ENCODE results near the gene KAZN.

KAZN gene

DNA sequence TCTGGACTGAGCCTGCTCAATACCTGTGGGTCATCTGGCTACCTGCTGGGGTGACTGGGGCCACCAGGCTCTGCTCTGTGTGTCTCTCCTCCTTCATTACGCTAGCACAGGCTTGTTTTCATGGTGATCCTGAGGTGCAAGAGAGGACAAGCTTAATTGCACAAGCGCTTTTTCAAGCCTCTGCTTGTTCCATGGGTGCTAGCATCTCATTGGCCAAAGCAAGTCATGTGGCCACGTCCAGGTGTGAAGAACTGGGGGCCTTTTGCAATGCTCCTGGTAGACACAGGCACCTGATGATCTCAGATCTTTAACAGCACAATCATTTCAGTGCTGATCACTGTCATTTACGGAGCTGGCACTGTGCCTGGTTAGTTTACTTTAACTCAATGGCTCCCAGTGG, 114.6 kb downstream of the KAZN start:
- DNase-seq (ENCODE audit: low read depth): no peak

GRCh38 chr1:14715266-14715665, 116.8 kb downstream of the KAZN start:
- no peak for DNase-seq (ENCODE audit: low read depth)

- DNase-seq (ENCODE audit: low read depth): no peak
Observed at GRCh38 chr1:14715802-14716201, 117.3 kb downstream of the KAZN start.

GRCh38 chr1:14716474-14716873, 118.0 kb downstream of the KAZN start:
- DNase-seq (ENCODE audit: low read depth): no peak

DNA sequence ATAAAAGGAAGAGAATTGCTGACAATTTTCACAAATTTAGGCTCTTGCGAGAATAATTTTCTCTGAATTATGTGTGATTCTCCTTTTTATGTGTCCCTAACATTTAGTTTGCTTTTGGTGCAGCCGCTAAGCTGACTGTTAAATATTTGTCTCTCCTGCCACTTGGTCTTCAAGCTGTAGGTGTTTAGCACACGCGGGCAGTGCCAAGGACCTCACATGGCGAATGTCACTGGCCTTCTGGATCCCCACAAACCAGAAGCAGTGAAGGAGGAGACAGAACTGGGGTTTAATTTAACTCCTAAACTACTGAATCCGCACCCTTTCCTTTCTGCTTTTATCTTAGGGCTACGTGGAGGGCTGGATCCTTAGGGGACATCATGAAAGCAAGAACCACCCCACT, 120.0 kb downstream of the KAZN start:
- DNase-seq (ENCODE audit: low read depth): no peak

DNA sequence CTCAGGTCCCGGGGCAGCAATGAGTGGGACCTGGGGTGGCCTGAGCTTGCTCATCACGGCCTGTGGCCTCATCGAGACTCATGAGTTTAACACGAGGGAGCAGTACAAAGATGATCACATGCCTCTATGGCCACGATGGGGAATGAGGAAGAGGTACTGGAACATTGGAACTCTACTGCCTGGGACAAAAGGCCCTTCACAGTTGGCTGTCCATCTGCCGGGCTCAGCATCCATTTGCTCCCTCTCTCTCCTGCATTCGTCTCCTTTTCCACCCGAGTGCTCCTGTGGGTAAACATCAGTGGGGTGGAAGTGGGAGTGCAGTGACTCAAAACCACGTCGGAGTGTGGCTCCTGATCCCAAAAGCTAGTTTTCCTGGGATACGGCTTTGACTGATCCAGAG, 124.9 kb downstream of the KAZN start:
- no peak for DNase-seq (ENCODE audit: low read depth)

DNA sequence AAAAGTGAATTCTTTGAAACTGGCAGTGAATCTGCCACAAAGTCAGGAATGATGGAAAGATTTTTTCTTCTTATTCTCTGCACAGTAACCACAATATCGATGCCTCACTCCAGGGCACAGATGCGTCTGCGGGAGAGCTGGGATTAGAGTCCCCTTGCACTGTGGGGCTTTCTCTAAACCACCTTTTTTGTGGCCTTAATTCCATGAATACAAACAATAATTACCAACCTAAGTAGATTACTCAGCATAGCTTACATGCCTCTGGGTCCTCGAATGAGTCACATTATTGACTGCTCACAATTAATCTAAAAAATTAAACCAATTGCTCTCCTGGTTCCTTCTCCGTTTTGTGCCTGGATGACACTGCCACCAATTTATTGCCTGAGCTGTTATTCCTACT, 125.8 kb downstream of the KAZN start:
- DNase-seq (ENCODE audit: low read depth): no peak

DNA sequence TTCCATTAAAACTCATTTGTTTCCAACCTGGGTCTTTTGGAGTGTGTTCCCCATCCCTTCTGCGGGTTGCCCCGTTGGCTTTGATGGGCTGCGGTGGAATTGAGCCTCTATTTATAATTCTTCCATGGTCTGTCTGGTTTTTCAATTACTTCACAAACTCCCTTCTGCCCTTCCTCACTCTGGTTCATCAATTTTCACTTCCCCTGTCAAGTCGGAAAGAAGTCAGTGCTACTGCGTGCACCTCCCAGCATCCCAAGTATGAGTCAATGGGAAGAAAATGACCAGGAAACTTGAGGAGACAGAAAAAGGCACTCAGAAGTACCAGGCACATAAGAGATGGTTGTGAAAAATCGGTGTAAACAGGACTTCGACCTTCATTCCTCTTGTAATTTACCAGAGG, 126.2 kb downstream of the KAZN start:
- DNase-seq (ENCODE audit: low read depth): no peak

DNA sequence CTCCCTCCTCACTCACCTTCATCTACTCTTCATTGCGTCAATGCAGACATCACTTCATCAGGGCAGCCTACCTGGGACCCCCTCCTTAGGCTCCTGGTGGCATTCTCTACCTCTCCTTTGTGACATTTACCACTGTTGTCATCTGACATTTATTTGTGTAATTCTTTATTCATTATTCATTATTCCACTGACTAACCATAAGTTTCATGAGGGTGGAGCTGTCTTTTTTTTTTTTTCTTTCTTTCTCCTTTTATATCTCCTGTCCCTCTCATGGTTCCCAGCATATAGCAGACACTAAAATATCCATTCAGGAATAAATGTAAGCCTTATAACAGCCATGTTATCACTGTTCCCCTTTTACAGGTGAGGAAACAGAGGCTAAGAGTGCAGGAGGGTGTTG, 126.8 kb downstream of the KAZN start:
- DNase-seq (ENCODE audit: low read depth): no peak

- DNase-seq (ENCODE audit: low read depth): no peak
Observed at GRCh38 chr1:14725695-14726094, 127.2 kb downstream of the KAZN start.

- no peak for DNase-seq (ENCODE audit: low read depth)
Observed at GRCh38 chr1:14726606-14727005, 128.1 kb downstream of the KAZN start.

DNA sequence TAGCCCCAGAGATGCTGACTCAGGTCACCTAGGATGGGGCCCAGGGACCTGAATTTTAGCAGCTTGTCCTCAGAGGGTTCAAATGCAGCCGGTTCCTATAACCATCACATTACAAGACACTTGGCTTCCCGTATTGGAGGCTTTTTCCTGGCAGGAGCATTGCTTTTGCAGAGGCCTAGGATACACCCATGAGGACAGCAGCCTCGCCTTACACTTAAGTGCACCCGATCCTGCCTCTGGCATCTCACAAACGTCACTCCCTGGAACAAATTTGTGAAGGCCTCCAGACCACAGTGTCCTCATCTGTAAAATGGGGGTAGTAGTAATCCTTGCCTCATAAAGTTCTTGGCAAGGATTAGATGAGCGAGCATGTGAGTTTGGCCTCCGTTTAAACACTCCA, 130.0 kb downstream of the KAZN start:
- DNase-seq (ENCODE audit: low read depth): no peak

- no peak for DNase-seq (ENCODE audit: low read depth)
Observed at GRCh38 chr1:14732728-14733047, 134.2 kb downstream of the KAZN start.

DNA sequence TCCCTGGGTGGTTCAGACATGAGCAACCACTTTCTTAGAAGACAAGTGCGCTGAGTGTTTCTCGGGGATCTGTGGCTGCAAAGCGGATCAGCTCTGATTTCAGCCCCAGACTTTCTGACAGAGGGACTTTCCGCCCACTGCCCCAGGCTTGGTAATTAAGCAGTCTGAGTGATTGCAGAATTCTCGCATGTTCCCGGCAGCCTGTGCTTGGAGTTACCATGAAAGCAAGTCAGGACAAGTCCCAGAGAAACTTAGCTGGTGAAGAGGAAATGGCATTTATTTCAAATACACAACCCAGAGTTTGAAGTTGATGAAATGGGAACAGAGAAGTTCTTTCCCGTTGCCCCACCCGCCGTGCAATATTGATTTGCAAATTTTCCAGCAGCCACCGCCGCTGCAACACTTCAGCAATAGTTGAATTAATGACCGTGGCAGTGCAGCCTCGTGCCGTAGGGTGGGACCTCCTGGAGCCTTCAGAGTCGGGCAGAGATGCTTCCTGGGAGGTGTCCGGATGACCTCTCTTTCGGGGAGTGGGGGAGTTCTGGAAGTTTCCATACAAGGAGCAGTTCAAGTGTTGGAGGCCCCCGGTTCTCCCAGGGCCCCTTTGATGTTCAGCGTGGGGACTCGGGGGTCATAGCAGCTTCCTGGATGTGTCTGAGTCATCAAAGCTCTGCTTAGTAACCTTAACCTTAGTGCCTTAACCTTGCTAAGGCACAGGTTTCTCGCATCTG, 134.7 kb downstream of the KAZN start:
- DNase-seq (ENCODE audit: low read depth): no peak

- no peak for DNase-seq (ENCODE audit: low read depth)
Observed at GRCh38 chr1:14733779-14734140, 135.3 kb downstream of the KAZN start.

- DNase-seq (ENCODE audit: low read depth): no peak
Observed at GRCh38 chr1:14735841-14736240, 137.4 kb downstream of the KAZN start.

DNA sequence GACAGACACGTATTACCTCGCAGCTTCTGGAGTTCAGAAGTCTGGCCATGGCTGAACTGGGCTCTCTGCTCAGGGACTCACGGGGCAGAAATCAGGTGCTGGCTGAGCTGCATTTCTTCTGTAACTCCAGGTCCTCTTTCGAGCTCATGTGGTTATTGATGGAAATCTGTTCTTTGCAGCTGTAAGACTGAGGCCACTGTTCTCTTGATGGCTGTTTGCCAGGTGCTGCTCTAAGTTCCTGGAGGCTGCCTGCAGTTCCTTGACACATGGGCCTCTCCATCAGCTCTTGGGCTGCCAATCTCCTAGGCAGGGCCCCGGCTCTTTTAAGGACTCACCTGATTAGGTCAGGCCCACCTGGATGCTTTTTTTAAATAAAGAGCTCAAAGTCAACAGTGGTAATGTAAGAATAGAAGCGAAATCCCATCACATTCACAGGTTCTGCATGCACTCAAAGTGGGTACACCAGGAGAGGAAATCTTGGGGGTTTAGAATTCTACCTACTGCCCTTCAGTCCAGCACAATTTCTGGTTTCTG, 139.1 kb downstream of the KAZN start:
- DNase-seq (ENCODE audit: low read depth): no peak

GRCh38 chr1:14738235-14738634, 139.8 kb downstream of the KAZN start:
- DNase-seq (ENCODE audit: low read depth): no peak

- no peak for DNase-seq (ENCODE audit: low read depth)
Observed at GRCh38 chr1:14738647-14739046, 140.2 kb downstream of the KAZN start.

- no peak for DNase-seq (ENCODE audit: low read depth)
Observed at GRCh38 chr1:14739082-14739832, 140.8 kb downstream of the KAZN start.

DNA sequence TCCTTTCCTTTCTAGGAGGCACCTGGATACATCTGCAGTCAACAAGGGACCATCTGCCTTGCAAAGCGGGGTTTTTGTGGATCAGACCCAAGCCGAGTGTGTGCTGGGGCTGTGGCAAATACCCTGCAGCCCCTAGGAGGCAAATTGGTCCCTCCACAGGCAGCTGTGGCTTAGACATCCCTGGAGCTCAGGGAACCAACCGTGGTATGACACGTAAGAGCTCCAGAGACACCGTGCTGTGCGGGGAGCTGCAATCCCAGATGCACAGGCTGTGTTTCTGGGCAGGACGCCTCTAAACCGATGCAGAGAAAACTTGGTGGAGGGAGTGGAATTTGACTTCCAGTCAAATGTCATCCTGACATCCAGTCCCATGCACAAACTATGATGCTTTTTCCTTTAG, 141.5 kb downstream of the KAZN start:
- no peak for DNase-seq (ENCODE audit: low read depth)

DNA sequence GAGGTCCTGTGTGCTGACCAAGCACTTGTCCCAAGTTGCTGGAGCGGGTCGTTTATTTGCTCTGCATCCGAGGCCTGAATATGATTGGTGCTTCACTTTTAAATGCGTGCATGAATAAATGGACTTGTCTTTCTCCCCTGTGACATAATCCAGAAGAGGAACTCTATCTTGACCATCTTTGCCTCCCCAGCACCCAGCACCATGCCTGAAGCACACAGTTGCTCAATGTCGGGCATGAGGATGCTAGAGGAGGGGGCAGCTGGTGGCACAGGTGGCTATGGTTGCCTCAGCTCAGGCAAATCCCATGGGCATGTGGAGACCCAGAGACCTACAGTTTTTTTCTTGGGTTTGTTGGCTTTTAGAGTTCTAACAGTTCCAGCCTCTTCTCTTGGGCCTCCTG, 142.6 kb downstream of the KAZN start:
- no peak for DNase-seq (ENCODE audit: low read depth)

- no peak for DNase-seq (ENCODE audit: low read depth)
Observed at GRCh38 chr1:14741532-14741931, 143.0 kb downstream of the KAZN start.
